ENCODE results near the gene ST3GAL4. TPM values are rescaled to one million over a fixed set of nuclear protein-coding genes. Genes with fewer than 3 reads are reported as not detected.

ST3GAL4 gene
- total RNA-seq, 4 donors from 2014 or later: 11.8 to 53.3 (median 34.8) TPM

DNA sequence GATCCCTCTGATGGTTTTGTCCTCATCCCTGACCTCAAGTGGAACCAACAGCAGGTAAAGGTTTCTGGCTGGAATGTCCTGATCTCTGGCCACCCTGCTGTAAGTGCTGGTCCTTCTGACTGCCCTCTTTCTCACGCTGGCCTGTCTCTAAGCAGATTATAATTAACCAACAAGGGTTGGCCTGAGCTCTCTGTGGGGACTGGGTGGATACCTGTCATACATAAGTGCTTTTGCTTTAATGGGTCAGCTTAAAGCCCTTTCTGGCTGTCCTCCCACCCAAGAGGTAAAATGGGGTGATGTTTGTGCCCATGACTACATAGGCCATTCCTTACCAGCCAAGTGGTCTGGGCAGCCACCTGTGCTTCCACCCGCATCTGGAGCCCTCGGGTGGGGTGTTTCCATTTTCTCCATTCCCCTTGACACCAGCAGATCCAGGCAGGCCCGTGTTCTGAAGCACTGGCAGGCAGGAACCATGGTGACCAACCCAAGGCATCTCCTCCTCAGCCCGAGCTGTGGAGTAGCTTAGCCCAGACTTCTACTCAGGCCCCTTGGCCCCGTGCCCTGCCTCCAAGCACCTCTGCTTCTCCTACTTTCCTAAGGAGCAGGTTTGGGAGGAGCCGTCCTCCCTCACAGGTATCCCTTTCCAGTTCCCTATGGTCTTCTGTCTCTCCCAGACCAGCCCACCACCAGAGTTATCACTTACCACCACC lies 17.0 kb upstream of the ST3GAL4 start:
- DNase-seq: no peak
- H3K27me3 ChIP-seq: no peaks in the 10 kb centered on the region
- H3K9me3 ChIP-seq: no peaks in the 10 kb centered on the region
- TF ChIP-seq, protein P1, sequence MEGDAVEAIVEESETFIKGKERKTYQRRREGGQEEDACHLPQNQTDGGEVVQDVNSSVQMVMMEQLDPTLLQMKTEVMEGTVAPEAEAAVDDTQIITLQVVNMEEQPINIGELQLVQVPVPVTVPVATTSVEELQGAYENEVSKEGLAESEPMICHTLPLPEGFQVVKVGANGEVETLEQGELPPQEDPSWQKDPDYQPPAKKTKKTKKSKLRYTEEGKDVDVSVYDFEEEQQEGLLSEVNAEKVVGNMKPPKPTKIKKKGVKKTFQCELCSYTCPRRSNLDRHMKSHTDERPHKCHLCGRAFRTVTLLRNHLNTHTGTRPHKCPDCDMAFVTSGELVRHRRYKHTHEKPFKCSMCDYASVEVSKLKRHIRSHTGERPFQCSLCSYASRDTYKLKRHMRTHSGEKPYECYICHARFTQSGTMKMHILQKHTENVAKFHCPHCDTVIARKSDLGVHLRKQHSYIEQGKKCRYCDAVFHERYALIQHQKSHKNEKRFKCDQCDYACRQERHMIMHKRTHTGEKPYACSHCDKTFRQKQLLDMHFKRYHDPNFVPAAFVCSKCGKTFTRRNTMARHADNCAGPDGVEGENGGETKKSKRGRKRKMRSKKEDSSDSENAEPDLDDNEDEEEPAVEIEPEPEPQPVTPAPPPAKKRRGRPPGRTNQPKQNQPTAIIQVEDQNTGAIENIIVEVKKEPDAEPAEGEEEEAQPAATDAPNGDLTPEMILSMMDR (IDR thresholded peaks at IDR 0.05): no peak
- TF ChIP-seq POLR2A (IDR thresholded peaks at IDR 0.05): no peak
- no peak overlapping the region for H3K27ac ChIP-seq
- no peak overlapping the region for H3K4me3 ChIP-seq
- no peaks in the 10 kb centered on the region for H3K4me1 ChIP-seq
- intact Hi-C loops (cut with DNase I; ENCODE audit: low total_unique reads): no loop called here
- H3K36me3 ChIP-seq: no peaks in the 10 kb centered on the region

DNA sequence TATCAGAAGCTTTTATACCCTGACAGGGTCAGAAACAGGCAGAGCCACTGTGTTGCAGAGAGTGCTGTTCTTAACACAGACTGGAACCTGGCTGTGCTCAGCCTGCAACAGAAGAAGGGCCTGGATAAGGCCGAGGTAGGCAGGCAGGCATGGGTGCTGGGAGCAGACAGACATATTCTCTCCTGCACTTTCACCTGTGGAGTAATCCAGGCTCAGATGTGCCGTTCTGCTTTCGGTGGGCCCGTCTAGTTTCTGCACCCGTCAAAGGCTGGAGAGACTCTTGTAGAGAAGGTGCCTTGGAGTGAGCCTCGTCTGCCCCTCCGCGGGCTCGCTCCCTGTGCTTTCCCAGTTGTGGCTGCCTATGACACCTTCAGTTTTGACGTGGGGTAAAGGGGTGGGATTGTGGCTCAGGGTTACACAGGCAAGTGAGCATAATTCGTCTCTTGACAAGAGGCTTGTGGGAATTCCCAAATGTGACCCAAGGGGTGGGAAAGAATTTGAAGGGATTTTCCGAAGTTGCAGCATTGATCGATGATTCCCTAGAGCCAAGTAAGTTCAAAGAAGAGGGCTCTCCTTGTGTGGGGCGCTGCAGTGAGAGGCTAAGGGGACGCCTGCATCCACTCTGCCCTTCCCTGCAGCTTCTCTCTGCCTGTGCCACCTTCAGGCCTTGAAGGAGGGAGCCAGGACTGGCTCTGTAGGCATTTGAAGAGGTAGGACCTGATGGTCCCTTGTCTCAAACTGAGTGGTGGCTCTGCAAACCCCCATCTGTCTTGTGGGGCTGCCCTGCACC lies 16.2 kb upstream of the ST3GAL4 start:
- Histone ChIP-seq H3K36me3 (no peaks in the 10 kb centered on the region), H3K27me3 (no peaks in the 10 kb centered on the region), H3K4me1 (no peaks in the 10 kb centered on the region), H3K9me3 (no peaks in the 10 kb centered on the region), H3K4me3 (no peak overlapping the region), H3K27ac (no peak overlapping the region)
- DNase-seq: no peak
- intact Hi-C loops (cut with DNase I; ENCODE audit: low total_unique reads): no loop called here
- TF ChIP-seq, protein P1 (IDR thresholded peaks at IDR 0.05): no peak
- TF ChIP-seq POLR2A (IDR thresholded peaks at IDR 0.05): no peak

GRCh38 chr11:126339863-126340434 lies 15.5 kb upstream of the ST3GAL4 start:
- Histone ChIP-seq H3K9me3 (no peaks in the 10 kb centered on the region), H3K36me3 (no peaks in the 10 kb centered on the region), H3K4me3 (no peak overlapping the region), H3K4me1 (no peaks in the 10 kb centered on the region), H3K27ac (no peak overlapping the region), H3K27me3 (no peaks in the 10 kb centered on the region)
- peak; percentile 73 to 75 for DNase-seq
- TF ChIP-seq POLR2A (IDR thresholded peaks at IDR 0.05): no peak
- TF ChIP-seq, protein P1 (IDR thresholded peaks at IDR 0.05): no peak
- intact Hi-C loops (cut with DNase I; ENCODE audit: low total_unique reads): no loop called here

GRCh38 chr11:126340960-126341606 lies 14.4 kb upstream of the ST3GAL4 start:
- no peaks in the 10 kb centered on the region for H3K36me3 ChIP-seq
- intact Hi-C loops (cut with DNase I; ENCODE audit: low total_unique reads): no loop called here
- H3K27me3 ChIP-seq: no peaks in the 10 kb centered on the region
- no peaks in the 10 kb centered on the region for H3K9me3 ChIP-seq
- H3K27ac ChIP-seq: no peak overlapping the region
- TF ChIP-seq, protein P1 (IDR thresholded peaks at IDR 0.05): no peak
- no peaks in the 10 kb centered on the region for H3K4me1 ChIP-seq
- no peak for DNase-seq
- no peak overlapping the region for H3K4me3 ChIP-seq
